Activated CD4-positive, alpha-beta T cell treated with anti-CD3 and anti-CD28 coated beads for 48 hours (primary cell): ENCODE results near the gene LY86.

Experiments used
- DNase-seq: peaks from one replicate; pipeline ENCODE4 v3.0.0-alpha.2; 2020

Gene LY86

DNA sequence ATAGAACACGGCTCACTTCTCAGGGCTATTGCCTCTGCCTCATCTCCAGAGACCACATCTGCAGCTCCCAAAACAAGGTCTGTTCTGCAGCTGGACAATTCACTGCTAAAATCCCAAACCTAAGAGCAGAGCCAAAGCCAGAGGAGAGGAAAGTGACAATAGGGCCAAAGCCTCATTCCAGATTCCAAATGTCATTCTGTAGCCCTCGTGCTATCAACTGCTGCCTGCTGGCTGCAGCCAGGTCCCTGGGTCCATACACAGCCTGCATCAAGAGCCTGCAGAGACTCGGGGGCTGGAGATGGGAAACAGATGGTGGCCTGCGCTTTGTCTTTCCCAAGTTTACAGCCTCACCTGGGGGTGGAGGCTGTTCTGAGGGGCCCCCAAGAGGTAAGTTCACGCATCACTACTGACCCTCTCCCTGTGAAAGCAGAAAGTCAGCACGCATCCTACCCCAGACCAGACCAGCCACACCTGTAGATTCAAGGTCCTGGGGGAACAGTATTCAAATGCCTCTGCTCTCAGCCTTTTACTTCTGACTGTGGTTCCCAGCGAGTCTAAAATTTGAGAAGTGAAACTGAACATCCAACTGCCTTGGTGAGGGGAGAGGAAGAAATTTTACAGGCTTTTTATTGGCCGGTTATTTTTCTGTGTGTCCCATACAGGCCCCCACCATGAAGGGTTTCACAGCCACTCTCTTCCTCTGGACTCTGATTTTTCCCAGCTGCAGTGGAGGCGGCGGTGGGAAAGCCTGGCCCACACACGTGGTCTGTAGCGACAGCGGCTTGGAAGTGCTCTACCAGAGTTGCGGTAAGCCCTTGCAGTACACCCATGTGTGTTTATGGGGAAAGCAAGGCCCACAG, at the start of gene LY86:
LY86 (plus strand) TSS at position 657 of the 860 bp plus-strand sequence; CDS start at position 672, 15 bp downstream.
- DNase-seq: no peak

DNA sequence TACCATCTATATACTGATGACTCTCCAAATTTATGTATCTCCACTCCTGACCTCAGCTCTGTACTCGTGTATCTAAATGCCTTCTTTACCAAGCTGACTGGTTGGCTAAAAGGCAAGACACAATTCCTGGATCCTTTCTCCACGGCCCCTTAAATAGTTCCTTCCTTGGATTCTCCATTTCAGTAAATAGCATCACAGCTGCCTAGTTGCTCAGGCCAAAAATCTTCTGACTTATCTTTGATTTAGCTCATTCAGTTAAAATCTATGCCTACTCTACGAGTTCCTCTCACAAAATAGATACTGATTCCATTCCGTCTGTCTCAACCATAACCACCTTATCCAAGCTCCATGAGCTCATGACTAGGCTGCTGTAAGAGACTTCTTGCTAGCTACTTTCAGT, 49.5 kb upstream of the LY86 start:
- DNase-seq: no peak

DNA sequence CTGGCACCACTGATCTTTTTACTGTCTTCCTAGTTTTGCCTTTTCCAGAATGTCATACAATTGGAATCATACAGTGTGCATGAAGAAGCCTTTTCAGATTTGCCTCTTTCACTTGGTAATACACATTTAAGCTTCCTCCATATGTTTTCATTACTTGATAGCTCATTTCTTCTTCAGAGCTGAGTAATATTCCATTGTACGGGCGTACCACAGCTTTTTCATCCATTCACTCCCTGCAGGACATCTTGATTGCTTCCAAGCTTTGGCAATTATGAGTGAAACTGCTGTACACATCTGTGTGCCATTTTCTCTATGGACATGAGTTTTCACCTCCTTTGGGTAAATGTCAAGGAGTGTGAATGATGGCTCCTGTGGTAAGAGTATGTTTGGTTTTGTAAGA, 46.2 kb upstream of the LY86 start:
- DNase-seq: no peak

GRCh38 chr6:6543181-6543879, 45.2 kb upstream of the LY86 start:
- DNase-seq: no peak

DNA sequence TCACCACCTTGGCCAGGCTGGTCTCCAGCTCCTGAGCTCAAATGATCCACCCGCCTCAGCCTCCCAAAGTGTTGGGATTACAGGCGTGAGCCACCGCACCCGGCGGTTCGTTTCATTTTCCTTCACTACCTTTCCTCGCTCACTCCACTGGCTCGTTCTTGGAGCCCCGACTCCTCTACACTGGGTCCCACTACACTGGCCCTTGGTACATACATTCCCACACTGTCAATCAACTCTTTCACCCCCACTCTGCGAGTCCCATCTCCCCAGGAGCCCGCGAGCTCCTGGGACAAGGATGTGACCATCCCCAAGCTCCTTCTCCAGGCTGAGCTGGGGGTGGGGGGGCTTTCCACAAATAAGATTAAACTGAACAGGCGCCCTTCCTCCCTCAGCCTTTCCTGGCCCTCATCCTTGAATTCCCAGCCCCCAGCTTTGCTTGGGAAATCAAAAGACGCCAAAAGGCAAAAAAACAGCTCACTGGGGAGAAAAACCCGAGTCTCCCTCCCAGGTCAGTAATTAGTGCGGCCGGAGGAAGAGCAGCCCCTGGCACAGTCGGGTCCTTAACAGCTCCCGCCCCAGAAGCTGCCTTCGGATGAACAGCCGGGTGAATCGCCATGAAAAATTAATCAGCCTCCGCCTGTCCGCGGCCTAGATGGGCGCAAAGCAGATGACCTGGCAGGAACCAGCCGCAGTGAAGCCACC, 42.8 kb upstream of the LY86 start:
- DNase-seq: no peak

GRCh38 chr6:6546318-6547109, 42.0 kb upstream of the LY86 start:
- DNase-seq: peak; percentile 15

DNA sequence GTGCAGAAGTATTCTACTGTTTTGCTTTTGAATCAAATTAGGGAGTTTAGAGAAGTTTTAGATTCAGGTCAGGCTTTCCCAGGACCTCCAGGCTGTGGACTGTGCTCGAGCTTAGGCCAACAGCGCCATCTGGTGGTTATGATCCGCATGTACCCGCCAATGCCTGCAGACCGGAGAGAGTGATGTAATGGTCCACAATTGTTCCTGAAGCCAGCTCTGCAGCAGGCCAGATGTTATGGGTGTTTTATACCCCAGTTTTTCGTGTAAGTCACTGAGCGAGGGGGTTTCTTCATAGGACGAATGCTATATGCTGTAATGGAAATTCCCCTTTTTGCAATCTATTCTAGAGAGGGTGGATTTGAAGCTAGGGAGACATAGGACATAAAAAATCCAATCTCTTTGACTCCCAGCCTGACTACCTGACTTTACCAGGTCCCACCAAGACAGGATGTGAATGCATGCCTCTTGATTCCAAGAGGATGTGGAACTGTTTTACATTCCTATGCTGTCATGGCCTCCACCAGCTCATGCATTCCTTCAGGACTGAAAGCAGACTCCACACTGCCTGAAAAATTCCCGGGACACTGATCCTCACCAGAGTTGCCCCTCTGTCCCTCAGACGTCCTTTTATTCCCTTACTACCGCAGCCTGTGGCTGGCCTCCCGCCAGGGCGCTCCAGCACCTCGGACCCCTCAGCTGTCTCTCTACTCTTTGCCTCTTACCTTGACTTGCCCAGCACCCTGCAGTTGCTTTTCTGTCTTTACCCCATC, 41.2 kb upstream of the LY86 start:
- peak; percentile 88 for DNase-seq

- no peak for DNase-seq
Measured at GRCh38 chr6:6556161-6556737, 32.3 kb upstream of the LY86 start.

- DNase-seq: peak; percentile 58
Measured at GRCh38 chr6:6556738-6557503, 31.6 kb upstream of the LY86 start.

DNA sequence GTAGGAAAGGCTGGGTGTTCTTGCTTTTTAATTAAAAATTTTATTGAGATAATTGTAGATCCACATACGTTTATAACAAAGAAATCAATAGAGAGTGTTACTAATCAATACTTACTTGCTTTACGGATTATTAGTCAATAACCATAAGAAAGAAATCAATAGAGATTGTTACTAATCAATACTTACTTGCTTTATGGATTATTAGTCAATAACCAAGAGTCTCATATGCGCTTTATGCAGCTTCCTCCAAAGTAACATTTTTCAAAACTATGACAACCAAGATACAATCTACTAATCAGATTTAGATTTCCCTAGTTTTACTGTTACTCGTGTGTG, 31.0 kb upstream of the LY86 start:
- DNase-seq: no peak

DNA sequence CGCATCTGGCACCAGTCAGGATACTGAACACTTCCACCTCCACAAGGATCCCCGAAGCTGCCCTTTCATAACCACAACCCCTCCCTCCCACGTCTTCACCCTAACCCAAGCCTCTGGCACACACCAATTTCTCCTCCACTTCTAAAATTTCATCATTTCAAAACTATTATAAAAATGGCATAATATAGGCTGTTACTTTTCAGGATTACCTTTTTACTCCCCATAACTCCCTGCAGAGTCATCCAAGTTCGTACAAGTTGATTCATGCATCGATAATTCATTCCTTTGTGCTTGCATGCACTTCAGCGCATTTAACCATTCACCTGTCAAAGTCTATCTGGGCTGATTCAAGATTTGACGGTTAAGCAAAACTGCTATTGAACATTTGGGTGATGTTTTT, 30.6 kb upstream of the LY86 start:
- no peak for DNase-seq

DNA sequence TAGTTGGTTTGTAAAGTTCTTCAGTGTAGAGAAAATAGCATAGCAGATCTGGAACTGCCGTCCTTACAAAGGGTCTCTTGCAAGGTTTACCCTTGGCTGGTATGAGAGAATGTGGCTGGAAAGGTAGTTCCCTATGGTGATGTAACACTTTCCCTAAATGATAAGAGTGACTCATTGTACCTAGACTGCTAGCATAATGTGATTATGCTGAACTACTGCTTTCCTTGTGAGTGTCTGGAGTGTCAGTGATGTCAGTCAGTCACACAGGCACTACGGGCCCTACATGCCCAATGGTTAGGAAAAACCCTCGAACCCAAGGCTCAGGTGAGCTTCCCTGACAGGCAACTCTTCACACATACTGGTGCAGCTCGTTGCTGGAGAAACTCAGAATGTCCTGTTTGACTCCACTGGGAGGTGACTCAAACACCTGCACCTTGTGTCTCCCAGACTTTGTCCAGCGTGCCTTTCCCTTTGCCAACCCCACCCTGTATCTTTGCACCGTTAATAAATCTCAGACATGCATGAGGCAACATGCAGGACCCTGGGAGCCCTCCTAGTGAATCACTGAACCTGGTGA, 28.4 kb upstream of the LY86 start:
- no peak for DNase-seq

DNA sequence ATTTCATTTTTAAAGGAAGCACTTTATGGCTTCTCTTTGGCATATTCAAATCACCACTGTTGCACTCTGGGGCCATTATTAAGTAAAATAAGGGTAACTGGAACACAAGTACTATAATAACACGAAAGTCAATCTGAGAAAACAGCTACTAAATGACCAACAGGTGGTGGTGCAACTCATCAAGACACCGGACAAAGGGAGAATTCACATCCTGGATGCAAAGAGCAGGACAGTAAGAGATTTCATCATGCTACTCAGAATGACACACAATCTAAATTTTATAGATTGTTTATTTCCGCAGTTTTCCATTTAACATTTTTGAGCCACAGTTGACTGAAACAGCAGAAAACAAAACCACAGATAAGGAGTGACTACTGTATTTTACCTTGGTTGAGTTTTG, 27.6 kb upstream of the LY86 start:
- no peak for DNase-seq

GRCh38 chr6:6564154-6564553, 24.4 kb upstream of the LY86 start:
- peak; percentile 34 for DNase-seq

DNA sequence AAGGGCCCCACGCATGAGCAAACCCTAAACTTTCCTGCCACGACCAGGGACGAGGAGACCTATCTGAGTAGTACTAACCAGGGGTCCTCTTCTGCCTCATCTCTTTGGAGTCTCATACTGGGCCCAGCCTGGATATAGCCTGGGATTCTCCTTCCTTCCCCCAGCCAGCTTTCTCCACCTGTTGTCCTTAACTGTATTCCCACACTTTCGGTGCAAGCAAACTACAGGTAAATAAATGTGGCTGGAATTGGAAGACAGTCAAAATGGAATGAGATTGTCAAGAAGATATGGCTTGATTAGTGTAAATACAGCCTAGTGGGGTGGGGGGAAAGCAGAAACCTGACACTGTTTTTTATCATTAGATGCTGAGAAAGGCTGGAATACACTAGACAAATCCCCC, 23.5 kb upstream of the LY86 start:
- DNase-seq: no peak

DNA sequence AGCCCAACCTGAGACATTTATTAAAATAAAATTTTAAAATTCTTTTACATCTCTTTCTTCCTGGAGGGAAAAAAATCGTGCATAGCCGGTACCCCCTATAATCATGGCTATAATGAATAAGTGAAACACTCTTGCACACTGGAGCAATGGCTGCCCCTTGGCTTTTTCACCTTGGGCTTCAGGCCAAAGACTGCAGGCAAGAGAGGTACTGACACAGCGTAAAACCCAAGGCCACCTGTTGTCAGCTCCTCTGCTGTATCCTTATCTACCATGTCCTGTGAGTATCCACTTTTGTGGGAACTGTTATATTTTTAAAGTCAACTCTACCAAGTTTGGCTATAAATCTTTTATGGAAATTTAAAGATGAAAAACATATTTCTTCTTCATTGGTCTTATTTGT, 23.0 kb upstream of the LY86 start:
- no peak for DNase-seq

DNA sequence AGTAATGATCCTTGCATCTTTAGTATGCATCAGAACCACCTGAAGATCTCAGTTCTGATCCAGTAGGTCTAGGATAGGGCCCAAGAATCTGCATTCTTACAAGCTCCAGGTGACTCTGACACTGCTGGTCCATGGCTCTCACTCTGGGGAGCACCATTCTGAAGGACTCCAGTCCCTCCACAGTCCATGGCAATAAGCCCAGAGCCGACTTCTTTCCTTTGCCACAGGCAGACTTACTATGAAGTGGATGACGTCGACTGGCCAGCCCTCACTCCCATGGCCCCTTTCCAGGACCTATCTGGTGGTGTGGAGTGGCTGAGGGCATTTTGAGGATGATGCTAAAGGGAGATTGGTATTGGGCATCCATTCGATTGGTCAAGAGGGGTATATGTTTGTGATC, 21.8 kb upstream of the LY86 start:
- no peak for DNase-seq

GRCh38 chr6:6569096-6569810, 19.3 kb upstream of the LY86 start:
- no peak for DNase-seq

DNA sequence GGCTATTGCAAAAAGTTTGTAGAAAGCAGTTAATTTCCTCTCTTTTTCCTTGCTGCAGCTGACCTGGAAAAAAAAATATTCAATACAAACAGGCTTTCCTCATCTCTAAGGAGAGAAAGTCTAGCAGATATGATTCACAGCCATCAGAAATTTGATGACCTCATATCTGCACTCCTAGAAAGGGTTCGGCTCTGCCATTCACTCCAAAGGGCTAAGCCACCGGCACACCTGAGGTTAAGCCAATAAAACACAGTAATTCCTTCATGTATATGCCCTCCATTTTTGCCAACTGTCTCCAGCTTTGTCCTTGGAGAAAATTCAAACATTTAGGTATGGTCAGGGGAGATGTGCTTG, 18.7 kb upstream of the LY86 start:
- DNase-seq: no peak
